HAP-1 (cell line): Measurements from ENCODE around the gene ARV1.
"Not testable (repeated sequence)": the region's sequence is repeated elsewhere in the genome, so short reads cannot be mapped to it uniquely, and the experiment has no call there.

ENCODE experiments used
- DNase-seq, 2 experiments: peaks; one replicate each; pipeline ENCODE4 v3.0.0-alpha.2; 2016 to 2020; ENCODE audit warnings: low spot score in 2 of 2
- H3K27me3 ChIP-seq: fragments of 250-450 bp; sonication (Bioruptor Pico); 2 replicates; pipeline ENCODE4 v1.5.1; 2020; ENCODE audit warnings: low read depth, mild to moderate bottlenecking, moderate library complexity
- H3K36me3 ChIP-seq: fragments of 250-450 bp; sonication (Bioruptor Pico); replicated peaks from 2 replicates; pipeline ENCODE4 v1.5.1; 2020; ENCODE audit warnings: mild to moderate bottlenecking
- H3K4me1 ChIP-seq: fragments of 250-450 bp; sonication (Bioruptor Pico); 2 replicates; pipeline ENCODE4 v1.5.1; 2020; ENCODE audit warnings: mild to moderate bottlenecking
- H3K4me3 ChIP-seq: fragments of 250-450 bp; sonication (Bioruptor Pico); 2 replicates; pipeline ENCODE4 v1.5.1; 2020; ENCODE audit warnings: mild to moderate bottlenecking, moderate library complexity
- H3K9me3 ChIP-seq: fragments of 250-450 bp; sonication (Bioruptor Pico); 2 replicates; pipeline ENCODE4 v1.5.1; 2020; ENCODE audit warnings: mild to moderate bottlenecking, moderate library complexity
- in situ Hi-C: fragments of 300-500 bp; cut with MboI; formaldehyde crosslinking; loops from 3 replicates; pipeline ENCODE4 v1.14.3; 2020; ENCODE audit warnings: low sequenced_read_pairs, inconsistent platforms, mixed read lengths

The ARV1 gene

GRCh38 chr1:231047529-231047928 is 68.6 kb downstream of the ARV1 start:
- H3K9me3 ChIP-seq, H3K4me3 ChIP-seq, in situ Hi-C loops, H3K36me3 ChIP-seq, H3K27me3 ChIP-seq, DNase-seq, H3K4me1 ChIP-seq: not testable (repeated sequence)

GRCh38 chr1:231048419-231048818 is 69.5 kb downstream of the ARV1 start:
- H3K4me1 ChIP-seq, DNase-seq, H3K36me3 ChIP-seq, H3K9me3 ChIP-seq, in situ Hi-C loops, H3K4me3 ChIP-seq, H3K27me3 ChIP-seq: not testable (repeated sequence)

- H3K4me3 ChIP-seq, result no peak overlapping the region
- no peaks in the 10 kb centered on the region; the same call in 1 of the 2 replicates for H3K9me3 ChIP-seq
- peaks cover 4% of the 10 kb centered on the region; the same call in 1 of the 2 replicates for H3K4me1 ChIP-seq
- no peaks in the 10 kb centered on the region for H3K36me3 ChIP-seq
- no peak for DNase-seq
- in situ Hi-C loops, result no loop called here
- H3K27me3 ChIP-seq, result peaks cover 8% of the 10 kb centered on the region
Measured at GRCh38 chr1:231049121-231049979, 70.5 kb downstream of the ARV1 start.
